SK-N-DZ (cell line): ENCODE results near the gene ZNF341.

ENCODE experiments used
- DNase-seq: peaks from one replicate; pipeline ENCODE4 v3.0.0-alpha.2; 2015; ENCODE audit warnings: low spot score

The ZNF341 gene

GRCh38 chr20:33841436-33841799 lies 109.6 kb downstream of the ZNF341 start:
- no peak for DNase-seq
